22Rv1 (cell line): Measurements from ENCODE around the gene DNPEP.

Experiments used
- ZFX ChIP-seq: fragments of 450-650 bp; IDR thresholded peaks from 2 replicates; pipeline ENCODE4 v1.6.1; 2017; ENCODE audit warnings: antibody characterized with exemption, borderline replicate concordance
- TF ChIP-seq, protein P1 (sequence below): fragments of 450-650 bp; IDR thresholded peaks from 2 replicates; pipeline ENCODE4 v1.5.1; 2017; ENCODE audit warnings: mild to moderate bottlenecking

DNA sequence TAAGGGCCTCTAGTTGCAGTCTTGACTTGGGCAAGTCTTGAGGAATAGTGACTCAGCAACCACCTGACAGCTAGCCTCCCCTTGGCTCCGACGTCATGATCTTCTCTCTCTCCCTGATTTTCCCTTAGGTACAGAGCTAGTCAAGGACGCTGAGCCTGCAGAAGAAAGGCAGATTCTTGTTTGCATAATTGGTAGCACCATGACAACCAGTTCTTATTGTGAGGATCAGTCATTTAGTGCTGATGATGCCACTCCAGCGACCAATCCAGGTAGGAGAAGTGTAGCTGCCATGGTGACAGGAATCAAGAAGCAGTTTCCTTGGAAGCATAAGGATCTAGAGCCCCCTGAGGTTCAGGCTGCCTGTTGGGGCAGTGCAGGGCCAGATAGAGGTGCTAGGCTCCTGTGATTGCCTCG is 52.3 kb downstream of the DNPEP start:
- TF ChIP-seq, protein P1, sequence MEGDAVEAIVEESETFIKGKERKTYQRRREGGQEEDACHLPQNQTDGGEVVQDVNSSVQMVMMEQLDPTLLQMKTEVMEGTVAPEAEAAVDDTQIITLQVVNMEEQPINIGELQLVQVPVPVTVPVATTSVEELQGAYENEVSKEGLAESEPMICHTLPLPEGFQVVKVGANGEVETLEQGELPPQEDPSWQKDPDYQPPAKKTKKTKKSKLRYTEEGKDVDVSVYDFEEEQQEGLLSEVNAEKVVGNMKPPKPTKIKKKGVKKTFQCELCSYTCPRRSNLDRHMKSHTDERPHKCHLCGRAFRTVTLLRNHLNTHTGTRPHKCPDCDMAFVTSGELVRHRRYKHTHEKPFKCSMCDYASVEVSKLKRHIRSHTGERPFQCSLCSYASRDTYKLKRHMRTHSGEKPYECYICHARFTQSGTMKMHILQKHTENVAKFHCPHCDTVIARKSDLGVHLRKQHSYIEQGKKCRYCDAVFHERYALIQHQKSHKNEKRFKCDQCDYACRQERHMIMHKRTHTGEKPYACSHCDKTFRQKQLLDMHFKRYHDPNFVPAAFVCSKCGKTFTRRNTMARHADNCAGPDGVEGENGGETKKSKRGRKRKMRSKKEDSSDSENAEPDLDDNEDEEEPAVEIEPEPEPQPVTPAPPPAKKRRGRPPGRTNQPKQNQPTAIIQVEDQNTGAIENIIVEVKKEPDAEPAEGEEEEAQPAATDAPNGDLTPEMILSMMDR = no peak
- TF ChIP-seq ZFX = no peak
